Suppressor macrophage treated with lipopolysaccharide for 1 hour (primary cell): Measurements from ENCODE around the gene NPM3.
A peak's percentile ranks its signal among the peaks of the same experiment; 100 is the strongest.

Source experiments
- DNase-seq, 3 donors: peaks; one replicate each; pipeline ENCODE4 v3.0.0-alpha.2; 2020 to 2022

The NPM3 gene

GRCh38 chr10:101749047-101750016, 33.9 kb downstream of the NPM3 start:
- DNase-seq = no peak

- DNase-seq = no peak
Measured at GRCh38 chr10:101748496-101748895, 34.8 kb downstream of the NPM3 start.

GRCh38 chr10:101745074-101745696, 38.1 kb downstream of the NPM3 start:
- DNase-seq = peak; percentile 18 to 22 (median 19)

DNA sequence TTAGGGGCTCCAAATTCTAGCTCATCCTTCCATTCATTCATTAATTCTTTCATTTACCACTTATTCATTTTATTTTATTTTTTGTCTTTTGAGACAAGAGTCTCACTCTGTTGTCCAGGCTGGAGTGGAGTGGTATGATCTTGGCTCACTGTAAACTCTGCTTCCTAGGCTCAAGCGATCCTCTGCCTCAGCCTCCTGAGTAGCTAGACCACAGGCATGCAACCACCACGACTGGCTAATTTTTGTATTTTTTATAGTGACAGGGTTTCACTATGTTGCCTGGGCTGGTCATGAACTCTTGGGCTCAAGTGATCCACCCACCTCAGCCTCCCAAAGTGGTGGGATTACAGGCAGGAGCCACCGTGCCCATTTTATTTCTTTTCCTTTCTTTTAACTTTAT, 39.0 kb downstream of the NPM3 start:
- DNase-seq = no peak

DNA sequence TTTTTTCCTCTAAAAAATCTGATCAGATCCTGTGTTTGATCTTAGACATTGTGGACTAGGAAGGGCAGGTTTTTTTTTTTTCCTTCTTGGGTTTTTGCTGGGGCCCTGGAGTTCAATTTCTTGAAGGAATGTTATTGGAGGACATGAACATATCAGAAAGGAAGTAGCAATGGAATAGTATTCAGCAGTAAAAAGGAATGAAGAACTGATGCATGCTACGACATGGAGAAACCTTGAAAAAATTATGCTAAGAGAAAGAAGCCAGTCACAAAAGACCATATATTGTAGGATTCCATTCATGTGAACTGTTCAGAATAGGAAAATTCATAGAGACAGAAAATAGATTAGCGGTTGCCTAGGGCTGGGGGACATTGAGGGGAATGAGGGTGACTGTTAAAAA, 41.3 kb downstream of the NPM3 start:
- DNase-seq = no peak

DNA sequence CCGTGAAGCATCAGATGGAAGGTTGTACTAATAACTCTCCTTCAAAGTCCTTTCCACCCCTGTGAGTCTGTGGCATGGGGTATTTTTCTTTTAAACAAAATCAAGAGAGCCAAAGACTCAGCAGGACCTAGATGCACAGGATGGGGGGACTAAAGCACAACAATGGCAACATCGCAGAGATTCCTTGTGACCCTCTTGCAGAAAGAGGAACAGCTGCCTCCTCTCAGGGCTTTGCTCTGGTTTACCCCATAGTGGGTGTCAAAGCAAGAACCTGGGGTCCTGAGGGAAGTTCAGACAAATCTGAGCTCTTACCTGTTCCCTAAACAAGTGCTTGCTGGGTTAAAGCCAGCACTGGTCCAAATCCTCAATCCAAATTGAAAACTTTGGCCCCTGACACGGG, 46.6 kb downstream of the NPM3 start:
- DNase-seq = no peak

DNA sequence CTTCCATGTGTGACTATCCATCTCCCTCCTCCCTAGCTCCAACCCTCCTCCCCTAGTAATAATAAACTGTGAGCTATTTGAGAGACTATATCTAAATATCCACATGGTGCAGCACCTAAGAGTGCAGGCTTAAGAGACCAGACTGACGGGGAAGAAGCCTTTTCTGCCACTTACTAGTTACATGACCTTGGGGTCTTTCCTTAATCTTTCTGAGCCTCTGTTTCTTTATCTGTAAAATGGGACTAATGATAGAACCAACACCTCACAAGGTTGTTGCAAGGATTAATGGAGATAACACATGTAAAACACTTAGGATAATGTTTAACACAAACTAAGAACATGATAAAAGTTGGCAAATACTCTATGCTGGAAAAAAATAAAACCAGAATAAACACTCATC, 51.1 kb downstream of the NPM3 start:
- no peak for DNase-seq
